Measurements from ENCODE around the gene DIO3.

DNA sequence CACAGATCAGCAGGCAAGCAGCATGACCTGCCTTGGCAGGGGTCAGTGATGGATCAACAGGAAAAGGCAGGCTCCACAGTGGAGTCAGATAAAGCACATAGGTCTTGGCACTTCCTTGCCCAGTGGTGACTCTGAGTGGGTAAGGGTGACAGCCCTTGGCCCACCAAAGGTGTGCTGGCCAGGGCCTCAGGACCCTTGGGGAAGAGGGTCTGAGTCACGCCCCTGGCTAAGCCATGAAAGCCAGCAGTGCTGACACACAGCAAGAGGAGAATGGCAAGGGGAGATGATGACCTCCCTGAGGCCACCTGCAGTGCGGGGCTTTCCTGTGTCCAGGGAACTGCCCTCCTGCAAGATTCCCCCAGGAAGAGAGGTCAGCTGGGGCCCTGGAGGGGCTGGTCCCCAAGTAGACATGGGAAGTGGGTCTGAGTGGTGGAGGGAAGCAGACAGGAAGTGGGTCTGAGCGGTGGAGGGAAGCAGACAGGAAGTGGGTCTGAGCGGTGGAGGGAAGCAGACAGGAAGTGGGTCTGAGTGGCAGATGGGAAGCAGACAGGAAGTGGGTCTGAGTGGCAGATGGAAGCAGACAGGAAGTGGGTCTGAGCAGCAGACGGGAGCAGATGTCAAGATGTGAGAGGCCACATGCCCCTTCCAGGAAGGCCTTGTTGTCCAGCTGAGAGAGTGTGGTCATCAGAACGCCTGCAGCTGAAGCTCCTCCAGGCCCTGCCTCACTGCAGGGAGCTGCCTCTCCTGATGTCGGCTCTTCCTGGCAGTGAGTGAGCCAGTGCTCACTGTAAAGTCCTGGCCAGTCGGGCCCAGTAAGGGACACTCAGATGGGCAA is 34.8 kb downstream of the DIO3 start:
- TF ChIP-seq GATA2 (IDR thresholded peaks at IDR 0.05; ENCODE audit: low read depth, low read length) (no peak), GATA3 (IDR thresholded peaks at IDR 0.05; ENCODE audit: low read depth, low read length) (no peak)

All from SH-SY5Y (cell line).